KG1 (cell line): ENCODE results near the gene NELFE.
"Not testable (repeated sequence)": the region's sequence is repeated elsewhere in the genome, so short reads cannot be mapped to it uniquely, and the experiment has no call there.

Experiments
- DNase-seq: peaks from one replicate; lab custom pipeline; 2025; lab: John Stamatoyannopoulos, UW

Gene NELFE

GRCh38 chr6:31918069-31918720 is 40.6 kb downstream of the NELFE start:
- DNase-seq, result no peak

GRCh38 chr6:31915756-31916155 is 43.0 kb downstream of the NELFE start:
- DNase-seq, result no peak

- DNase-seq, result no peak
Measured at GRCh38 chr6:31915351-31915750, 43.4 kb downstream of the NELFE start.

- DNase-seq, result no peak
Measured at GRCh38 chr6:31911826-31912585, 46.8 kb downstream of the NELFE start.

- DNase-seq, result not testable (repeated sequence)
Measured at GRCh38 chr6:31909298-31909697, 49.5 kb downstream of the NELFE start.

- DNase-seq, result no peak
Measured at GRCh38 chr6:31908791-31909190, 50.0 kb downstream of the NELFE start.

GRCh38 chr6:31908255-31908654 is 50.5 kb downstream of the NELFE start:
- DNase-seq, result not testable (repeated sequence)

GRCh38 chr6:31907158-31907813 is 51.5 kb downstream of the NELFE start:
- DNase-seq, result peak; percentile 30

- DNase-seq, result not testable (repeated sequence)
Measured at GRCh38 chr6:31906727-31907126, 52.0 kb downstream of the NELFE start.

GRCh38 chr6:31906122-31906521 is 52.6 kb downstream of the NELFE start:
- DNase-seq, result no peak

- no peak for DNase-seq
Measured at GRCh38 chr6:31905041-31905440, 53.7 kb downstream of the NELFE start.

GRCh38 chr6:31903957-31904356 is 54.8 kb downstream of the NELFE start:
- DNase-seq, result no peak
